Stimulated activated CD4-positive, alpha-beta T cell treated with anti-CD3 and anti-CD28 coated beads, Interleukin-1b, Interleukin-23, amount 100 ng/mL, for 1 hour (primary cell): ENCODE measurements around the gene TAPT1.

ENCODE experiments used
- DNase-seq, 2 donors: peaks; one replicate each; pipeline ENCODE4 v3.0.0-alpha.2; 2020; ENCODE audit warnings: low read depth in 2 of 2

The TAPT1 gene

DNA sequence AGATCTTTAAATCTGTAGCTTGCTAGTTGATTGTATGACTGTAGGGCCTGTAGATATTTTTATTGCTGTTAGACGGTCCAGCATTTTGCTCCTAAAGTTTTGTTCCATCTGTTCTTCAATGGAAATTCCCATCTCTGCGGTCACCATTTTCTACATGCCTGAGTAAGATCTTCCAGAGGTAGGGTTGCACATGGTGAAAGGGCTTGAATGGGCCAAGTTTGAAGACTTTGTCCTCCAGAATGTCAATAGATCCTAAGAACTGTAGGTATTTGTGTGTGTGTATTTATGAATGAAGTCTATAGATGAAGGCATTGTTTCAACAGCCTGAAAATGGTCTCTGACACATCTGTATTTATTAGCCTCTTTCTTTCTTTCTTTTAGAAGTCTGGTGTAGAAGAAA lies 22.3 kb upstream of the TAPT1 start:
- no peak for DNase-seq

DNA sequence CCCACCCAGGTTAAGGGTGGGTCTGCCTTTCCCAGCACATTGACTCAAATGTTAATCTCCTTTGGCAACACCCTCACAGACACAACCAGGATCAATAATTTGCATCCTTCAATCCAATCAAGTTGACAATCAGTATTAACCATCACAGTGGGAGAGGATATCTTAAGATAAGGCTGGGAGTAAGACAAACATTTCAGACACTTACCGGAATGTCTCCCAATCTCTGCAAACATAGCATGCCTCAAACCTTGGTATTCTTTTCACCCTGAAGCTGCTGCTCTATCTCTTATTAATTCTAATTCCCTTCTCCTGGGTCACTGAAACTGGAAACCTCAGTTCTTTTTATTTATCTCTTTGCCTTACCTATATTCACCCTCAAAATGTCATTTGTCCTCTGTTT lies 19.0 kb upstream of the TAPT1 start:
- no peak for DNase-seq

DNA sequence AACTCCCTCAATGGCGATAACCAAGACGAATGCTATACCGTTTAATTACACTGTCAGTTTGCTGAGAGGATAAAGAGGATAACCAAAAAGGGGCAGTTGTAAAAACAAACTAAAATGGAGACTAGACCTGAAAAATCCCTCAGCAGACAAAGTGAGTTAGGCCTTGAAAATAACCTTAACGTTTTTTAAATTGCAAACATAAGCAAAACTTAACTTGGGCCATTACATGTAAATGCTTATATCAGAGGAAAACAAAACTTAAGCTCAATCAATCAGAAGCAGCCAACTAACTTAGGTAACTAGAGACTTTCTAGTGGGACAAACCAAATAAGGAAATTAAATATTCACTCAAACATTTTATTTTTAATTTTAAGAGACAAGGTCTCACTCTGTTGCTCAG lies 17.0 kb upstream of the TAPT1 start:
- no peak for DNase-seq

- no peak for DNase-seq
These were observed 14.0 kb upstream of the TAPT1 start for GRCh38 chr4:16240300-16240699.

DNA sequence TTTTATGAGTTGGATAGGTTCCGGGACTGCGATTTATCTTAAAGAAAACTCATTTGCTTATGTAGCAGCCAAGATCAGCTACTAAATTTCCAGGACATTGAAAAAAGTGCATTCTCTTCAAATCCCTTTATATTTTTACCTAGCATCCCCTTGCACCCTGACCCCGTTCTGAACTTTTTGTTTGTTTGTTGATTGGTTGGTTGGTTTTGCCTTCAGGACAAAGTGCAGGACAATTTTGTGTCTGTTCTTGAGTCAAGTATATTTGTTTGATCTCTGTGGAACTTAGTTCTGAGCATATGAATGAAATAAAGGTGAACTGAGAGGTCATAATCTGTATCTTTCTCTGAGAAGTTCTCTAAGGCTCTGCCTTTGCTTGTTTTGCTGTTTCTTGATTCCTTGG lies 12.8 kb upstream of the TAPT1 start:
- no peak for DNase-seq

DNA sequence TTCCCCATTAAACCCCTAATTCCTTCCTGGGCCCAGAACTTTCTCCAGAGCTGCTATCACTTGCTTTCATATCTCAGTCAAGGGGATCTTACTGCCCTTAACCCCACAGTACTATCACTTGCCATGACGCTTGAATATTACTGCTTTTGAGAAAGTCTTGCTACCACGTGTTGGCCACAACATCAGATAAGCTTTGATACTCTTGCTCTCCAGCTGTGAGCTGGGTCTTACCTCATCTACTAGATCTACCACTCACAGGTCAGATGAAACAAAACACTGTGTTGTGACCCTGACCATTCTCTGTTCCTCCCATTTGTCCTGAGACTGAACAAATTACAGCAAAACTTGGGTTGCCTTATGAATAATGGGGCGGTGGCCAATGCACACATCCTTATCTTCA lies 12.1 kb upstream of the TAPT1 start:
- DNase-seq: no peak

DNA sequence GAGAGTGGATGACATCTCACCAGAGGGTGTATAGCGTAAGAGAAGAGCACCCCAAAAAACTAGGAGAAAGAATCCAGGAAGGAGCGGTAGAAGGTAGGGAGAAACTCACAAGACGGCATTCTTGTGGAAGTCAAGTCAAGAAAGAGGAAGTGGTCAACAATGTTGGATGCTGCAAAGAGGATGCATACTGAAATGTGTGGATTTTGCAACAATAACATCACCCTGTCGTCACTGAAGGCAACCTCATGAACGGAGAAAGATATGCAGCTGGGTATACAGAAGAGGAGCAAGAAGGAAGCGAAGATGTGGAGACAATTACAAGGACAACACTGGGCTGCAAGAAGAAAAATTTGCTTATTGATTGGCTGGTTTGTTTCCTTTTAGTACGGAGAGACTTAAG lies 11.4 kb upstream of the TAPT1 start:
- DNase-seq: no peak

DNA sequence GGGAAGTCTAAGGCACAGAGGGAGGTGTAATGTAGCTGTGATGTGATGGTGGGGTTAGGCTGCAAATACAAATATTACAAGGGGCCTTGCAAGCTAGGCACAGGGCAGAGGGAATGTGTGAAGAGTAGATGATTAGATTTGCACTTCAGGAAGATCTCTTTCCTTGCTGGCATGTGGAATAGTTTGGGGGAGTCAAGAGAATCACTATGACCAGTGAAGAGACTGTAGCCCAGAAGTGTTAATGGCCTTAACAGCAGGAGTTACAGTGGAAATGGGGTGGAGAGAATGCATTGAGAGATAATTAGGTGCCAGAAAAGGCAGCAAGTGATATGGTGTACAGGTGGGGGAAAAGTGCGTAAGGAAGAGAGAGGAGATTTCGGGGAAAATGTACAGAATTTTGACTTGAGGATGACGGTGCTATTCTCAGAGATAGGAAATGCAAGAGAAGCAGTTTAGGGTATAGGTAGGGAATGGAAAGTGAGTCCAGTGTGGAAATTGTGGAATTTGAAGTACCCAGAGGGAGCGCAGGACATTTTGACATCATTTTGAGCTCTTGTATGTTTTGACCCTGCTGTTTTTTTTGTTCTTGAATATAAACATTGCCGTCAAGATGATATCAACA lies 10.2 kb upstream of the TAPT1 start:
- no peak for DNase-seq

DNA sequence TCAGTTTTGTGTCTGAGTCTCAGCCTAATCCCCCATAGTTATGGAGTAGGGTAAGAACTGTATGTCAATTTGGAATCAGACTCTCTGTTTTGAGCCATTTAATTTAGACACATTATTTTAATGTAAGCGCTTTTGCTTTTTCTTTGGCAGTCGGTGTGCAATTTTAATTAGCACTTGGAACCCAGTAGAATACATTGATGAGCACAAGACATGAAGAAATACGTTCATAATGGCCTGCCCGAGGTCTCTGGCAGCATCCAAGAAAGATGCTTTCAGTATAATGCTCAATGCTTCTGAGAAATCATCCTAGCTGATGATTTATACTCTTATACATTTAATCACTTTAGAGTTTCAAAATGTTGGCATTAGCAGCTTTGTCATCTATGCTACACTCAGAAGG lies 8.9 kb upstream of the TAPT1 start:
- no peak for DNase-seq

- DNase-seq: no peak
These were observed 7.4 kb upstream of the TAPT1 start for GRCh38 chr4:16233569-16234177.

DNA sequence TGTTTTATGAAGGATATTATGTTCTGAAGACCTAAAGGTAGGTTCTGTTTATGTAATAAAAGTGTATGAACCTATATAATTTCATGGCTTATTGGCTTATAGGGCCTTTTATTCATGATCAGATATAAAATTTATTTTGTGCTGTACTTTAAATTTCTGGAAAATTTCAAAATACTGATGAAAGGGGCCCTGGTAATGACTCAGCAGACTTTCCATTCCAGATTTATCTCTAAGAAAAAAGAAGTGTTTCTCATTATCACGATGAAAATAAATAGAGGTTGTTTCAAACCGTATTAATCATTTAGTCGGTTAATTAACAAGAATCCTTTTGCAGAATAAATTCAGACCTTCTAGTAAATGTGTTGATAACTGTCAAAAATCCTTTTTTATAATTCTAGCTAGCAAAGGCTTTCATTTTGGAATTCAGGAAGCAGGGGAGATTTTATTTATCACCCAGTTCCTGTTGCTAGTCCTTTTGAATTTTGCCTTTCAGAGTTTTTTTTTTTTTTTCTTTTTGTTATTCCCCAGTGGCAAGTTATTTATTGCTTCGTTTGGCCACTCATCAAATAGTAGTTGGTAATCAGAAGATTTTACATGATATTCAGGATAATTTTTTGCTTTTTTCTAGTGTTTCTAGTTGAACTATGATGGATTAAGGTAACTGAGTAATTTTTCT lies 5.4 kb upstream of the TAPT1 start:
- DNase-seq: no peak

DNA sequence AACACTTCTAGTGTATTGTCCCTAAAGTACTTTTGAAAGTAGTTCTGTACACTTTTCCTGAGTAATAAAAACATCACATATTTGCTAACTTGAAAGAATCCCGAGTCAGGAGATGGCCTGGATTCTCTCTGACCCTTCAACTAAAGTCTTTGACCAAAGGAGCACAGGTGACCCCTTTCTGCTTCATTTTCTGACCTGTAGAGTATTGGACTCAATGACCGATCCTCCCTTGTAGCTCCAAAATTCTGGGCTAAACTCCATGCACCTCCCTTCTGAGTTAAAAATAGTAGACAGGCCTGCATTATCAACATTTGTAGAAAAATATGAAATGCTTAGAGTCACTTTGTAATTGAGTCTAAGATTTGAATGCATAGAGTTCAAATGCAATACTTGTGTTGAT lies 4.0 kb upstream of the TAPT1 start:
- DNase-seq: no peak

DNA sequence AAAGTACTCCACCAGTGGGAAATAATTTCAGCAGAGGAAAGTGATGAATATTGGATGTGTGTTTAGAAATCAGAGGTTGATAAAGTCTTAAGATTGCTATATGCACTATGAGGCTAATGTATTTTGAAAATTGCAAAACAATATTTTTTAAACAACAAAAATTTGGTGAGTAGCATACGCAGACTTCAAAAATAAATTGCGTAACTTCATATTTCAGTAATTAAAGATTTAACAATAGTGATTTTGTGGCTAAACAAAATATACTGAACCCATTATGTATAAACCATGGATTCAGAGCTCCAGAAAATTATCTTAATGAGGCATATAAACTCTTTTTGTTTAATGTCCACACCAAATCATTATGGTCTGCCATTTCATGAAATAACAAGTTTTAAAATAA lies 3.3 kb upstream of the TAPT1 start:
- no peak for DNase-seq

GRCh38 chr4:16227462-16227868 lies 1.2 kb upstream of the TAPT1 start:
- no peak for DNase-seq

GRCh38 chr4:16226816-16227461 lies 668 bp upstream of the TAPT1 start:
- peak in 1 of 2 donors; percentile 16 for DNase-seq

GRCh38 chr4:16225167-16225862 lies 956 bp downstream of the TAPT1 start:
- no peak for DNase-seq

DNA sequence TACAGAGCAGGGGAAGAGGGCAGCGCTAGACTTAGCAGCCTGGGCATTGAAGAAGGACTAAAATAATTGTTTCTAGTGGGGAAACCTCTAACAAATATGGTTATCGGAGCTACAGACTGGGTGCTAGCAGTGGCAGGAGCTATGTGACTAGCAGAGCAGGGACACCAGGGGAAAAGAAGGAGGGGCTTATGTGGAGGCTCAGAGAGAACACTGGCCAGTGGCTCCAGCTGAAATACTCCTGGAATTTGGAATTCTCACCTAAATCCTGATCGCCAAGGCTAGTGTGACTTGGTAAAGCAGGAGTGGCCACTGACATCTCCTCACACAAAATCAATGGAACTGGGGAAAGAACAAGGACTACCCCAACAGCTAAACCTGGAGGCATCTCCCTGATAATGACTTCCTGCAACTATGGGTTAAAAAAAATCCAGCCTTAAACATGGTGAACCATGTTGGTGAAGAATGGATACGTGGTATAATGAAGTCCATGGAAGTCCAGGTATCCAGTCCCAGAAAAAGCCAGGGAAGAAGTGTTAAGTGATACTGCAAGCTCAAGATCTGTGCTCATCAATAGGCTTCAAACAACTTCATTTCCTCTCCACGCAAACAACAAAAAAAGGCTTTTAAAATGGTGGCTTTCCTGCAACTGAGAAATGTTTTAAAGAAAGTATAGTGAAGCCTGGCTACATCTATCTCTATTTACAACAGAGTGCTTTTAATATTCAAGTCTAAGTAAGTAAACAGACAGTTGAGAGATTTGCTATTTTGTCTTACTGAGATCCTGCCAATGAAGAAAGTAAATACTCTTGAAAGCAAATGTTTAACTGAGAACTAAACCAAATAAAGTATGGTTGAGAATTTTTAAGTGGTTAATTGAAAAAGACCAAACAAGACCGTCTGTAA lies 1.8 kb downstream of the TAPT1 start:
- DNase-seq: no peak

GRCh38 chr4:16222957-16223527 lies 3.2 kb downstream of the TAPT1 start:
- DNase-seq: no peak

DNA sequence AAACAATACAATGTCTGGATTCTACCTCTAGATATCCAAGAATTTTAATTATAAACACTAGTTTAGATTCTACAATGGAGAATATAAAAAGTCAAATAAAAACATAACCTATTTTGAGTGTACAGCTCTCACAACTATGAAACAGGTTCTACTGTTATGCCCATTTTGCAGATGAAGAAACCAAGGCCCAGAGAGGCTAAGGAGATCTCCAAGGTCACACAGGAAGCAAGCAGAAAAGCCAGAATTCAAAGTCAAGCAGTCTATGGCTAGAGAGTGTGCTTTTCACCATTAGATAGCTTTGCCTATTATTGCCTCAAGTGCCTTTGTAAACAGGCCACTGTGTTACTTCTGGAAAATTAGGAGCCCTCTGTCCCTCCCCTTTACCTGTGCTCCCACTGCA lies 7.3 kb downstream of the TAPT1 start:
- no peak for DNase-seq

DNA sequence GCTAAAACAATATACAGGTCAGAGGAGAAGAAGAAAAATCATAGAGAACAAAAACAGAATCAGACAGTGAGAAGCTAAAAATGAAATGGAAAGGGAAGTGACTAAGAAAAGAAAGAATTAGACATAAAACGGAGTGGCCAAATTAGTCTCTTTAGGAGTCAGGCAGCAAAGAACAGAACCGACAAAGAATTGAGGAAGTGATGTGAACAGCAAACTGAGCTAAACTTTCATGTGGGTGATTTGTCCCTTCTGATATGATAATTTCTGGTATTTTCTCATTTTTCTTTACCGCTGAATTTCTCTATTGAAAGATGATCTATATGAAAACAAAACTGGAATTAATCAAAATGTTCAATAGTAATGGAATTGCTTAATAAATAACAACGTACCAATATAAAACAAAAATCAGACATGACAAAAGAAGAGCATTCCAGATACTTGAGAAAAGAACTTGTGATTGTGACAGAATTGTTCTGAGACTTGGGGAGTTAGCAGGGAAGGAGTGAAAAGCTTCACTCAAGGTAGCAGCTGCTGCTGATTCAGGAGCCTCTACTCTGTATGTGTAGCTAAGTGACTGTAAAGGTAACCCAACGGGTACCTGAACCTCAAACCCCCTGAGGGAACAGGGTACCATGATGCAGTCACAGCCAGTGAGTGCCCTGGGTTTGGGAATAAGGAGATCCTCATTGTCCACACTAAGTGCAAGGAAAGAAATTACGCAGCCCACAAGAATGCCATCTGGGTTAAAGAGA lies 8.8 kb downstream of the TAPT1 start:
- no peak for DNase-seq
